Endothelial cell of umbilical vein (primary cell): ENCODE data around the gene ACADS. TPM values are rescaled to one million over a fixed set of nuclear protein-coding genes. Genes with fewer than 3 reads are reported as not detected.

ENCODE experiments used
- BruUV-seq: library from RNA; stranded (reverse); fragments of 400-500 nt; replicated peaks from 2 replicates; lab custom pipeline; 2021; lab: Mats Ljungman, UMichigan
- CTCF ChIA-PET: fragments of 300-600, 350-600 bp; sonication (Branson Sonifier 250); formaldehyde crosslinking; loops from one replicate; lab custom pipeline; 2021; ENCODE audit warnings: antibody characterized with exemption, inconsistent platforms; lab: Charles Lee
- POLR2A ChIA-PET: fragments of 300-600, 350-600 bp; sonication (Branson Sonifier 250); formaldehyde crosslinking; loops from one replicate; lab custom pipeline; 2021; ENCODE audit warnings: antibody characterized with exemption, inconsistent platforms; lab: Charles Lee
- DNase-seq: peaks from one replicate; pipeline ENCODE4 v3.0.0-alpha.2; 2011; ENCODE audit warnings: low read depth, low spot score
- FAIRE-seq: peaks from 2 replicates; lab custom pipeline; 2011; peaks lifted over from hg19 to GRCh38; lab: Jason Lieb, UNC
- H2AFZ ChIP-seq: 2 replicates; pipeline ENCODE4 v1.6.0; 2012; ENCODE audit warnings: low read depth, low read length, control low read depth, inconsistent platforms
- H3K27ac ChIP-seq: 2 replicates; pipeline ENCODE4 v1.5.1; 2011; ENCODE audit warnings: low read depth, mild to moderate bottlenecking, control low read depth, low read length, moderate library complexity; ENCODE audit not compliant: insufficient read depth
- H3K27me3 ChIP-seq, 2 experiments: 2 replicates each; pipeline versions ENCODE4 v1.6.0 to v1.6.1; 2011; ENCODE audit warnings: low read length in 2 of 2, mixed read lengths in 1 of 2; ENCODE audit not compliant: control insufficient read depth in 2 of 2, insufficient read depth in 2 of 2
- H3K36me3 ChIP-seq, 2 experiments: 2 replicates in 1 of 2; 3 replicates in 1 of 2; pipeline ENCODE4 v1.5.1; 2011; ENCODE audit warnings: low read length in 2 of 2, mild to moderate bottlenecking in 1 of 2, moderate library complexity in 1 of 2; ENCODE audit not compliant: control insufficient read depth in 2 of 2, insufficient read depth in 2 of 2; ENCODE audit errors: extremely low read depth in 1 of 2
- H3K4me1 ChIP-seq: 3 replicates; pipeline ENCODE4 v1.5.1; 2011; ENCODE audit warnings: mild to moderate bottlenecking, low read length; ENCODE audit not compliant: control insufficient read depth, insufficient read depth; ENCODE audit errors: extremely low read depth
- H3K4me2 ChIP-seq: 2 replicates; pipeline ENCODE4 v1.6.1; 2011; ENCODE audit warnings: low read length, control low read depth, mixed read lengths; ENCODE audit not compliant: insufficient read depth
- H3K4me3 ChIP-seq, 3 experiments: fragments of 200-600 bp in 1 of 3; sonication (generic), shearing (Covaris generic) in 1 of 3; replicated peaks in 1 of 3; 2 replicates each; pipeline ENCODE4 v1.5.1; 2011 to 2016; ENCODE audit warnings: control low read depth in 3 of 3, low read length in 3 of 3, mild to moderate bottlenecking in 2 of 3, inconsistent platforms in 1 of 3, low read depth in 1 of 3, moderate library complexity in 1 of 3; ENCODE audit not compliant: insufficient read depth in 1 of 3
- H3K79me2 ChIP-seq: 2 replicates; pipeline ENCODE4 v1.6.0; 2012; ENCODE audit warnings: low read length, inconsistent platforms; ENCODE audit not compliant: control insufficient read depth, insufficient read depth
- H3K9ac ChIP-seq: replicated peaks from 2 replicates; pipeline ENCODE3; 2011; ENCODE audit warnings: low read length, control low read depth; ENCODE audit not compliant: insufficient read depth; ENCODE audit errors: extremely low read depth
- H3K9me1 ChIP-seq: replicated peaks from 3 replicates; pipeline ENCODE4 v1.6.0; 2011; ENCODE audit warnings: mild to moderate bottlenecking, low read length; ENCODE audit not compliant: control insufficient read depth, insufficient read depth; ENCODE audit errors: extremely low read depth
- H3K9me3 ChIP-seq: replicated peaks from 2 replicates; pipeline ENCODE4 v1.5.1; 2012; ENCODE audit warnings: low read length, inconsistent platforms; ENCODE audit not compliant: control insufficient read depth, insufficient read depth
- H4K20me1 ChIP-seq: replicated peaks from 2 replicates; pipeline ENCODE3; 2011; ENCODE audit warnings: mild to moderate bottlenecking, low read length; ENCODE audit not compliant: control insufficient read depth, insufficient read depth; ENCODE audit errors: extremely low read depth
- CTCF ChIP-seq, 2 donors: IDR thresholded peaks; 1 replicate in 1 of 2; 2 replicates in 1 of 2; pipeline ENCODE4 v1.5.1; 2011; ENCODE audit warnings: low read length in 2 of 2, mild to moderate bottlenecking in 2 of 2, moderate library complexity in 2 of 2, control low read depth in 1 of 2, inconsistent platforms in 1 of 2, low read depth in 1 of 2; ENCODE audit not compliant: insufficient read depth in 1 of 2; ENCODE audit errors: extremely low read depth in 1 of 2
- EZH2 ChIP-seq: IDR thresholded peaks from 2 replicates; pipeline ENCODE4 v1.6.1; 2012; ENCODE audit warnings: borderline replicate concordance, low read depth, mild to moderate bottlenecking, moderate library complexity, low read length, inconsistent platforms; ENCODE audit not compliant: severe bottlenecking
- FOS ChIP-seq: IDR thresholded peaks from 2 replicates; pipeline ENCODE4 v1.6.1; 2011; ENCODE audit warnings: mild to moderate bottlenecking, low read length, moderate library complexity, borderline replicate concordance; ENCODE audit not compliant: insufficient read depth
- GATA2 ChIP-seq: IDR thresholded peaks from 2 replicates; pipeline ENCODE4 v1.7.0; 2011; ENCODE audit warnings: low read depth, mild to moderate bottlenecking, moderate library complexity, mixed read lengths, low read length; ENCODE audit not compliant: insufficient read length, insufficient read depth
- JUN ChIP-seq: IDR thresholded peaks from 2 replicates; pipeline ENCODE4 v1.6.1; 2011; ENCODE audit warnings: borderline replicate concordance, low read depth; ENCODE audit not compliant: insufficient read length, insufficient read depth
- MAX ChIP-seq: IDR thresholded peaks from 2 replicates; pipeline ENCODE4 v1.6.1; 2011; ENCODE audit not compliant: insufficient read depth, insufficient read length
- MYC ChIP-seq: IDR thresholded peaks from one replicate; pipeline ENCODE4 v1.6.1; 2011; ENCODE audit warnings: mild to moderate bottlenecking, low read depth, low read length
- POLR2A ChIP-seq: IDR thresholded peaks from 2 replicates; pipeline ENCODE4 v1.6.1; 2012; ENCODE audit warnings: low read depth, mild to moderate bottlenecking, control low read depth, low read length
- POLR2AphosphoS5 ChIP-seq: IDR thresholded peaks from 2 replicates; pipeline ENCODE4 v1.6.1; 2012; ENCODE audit warnings: low read depth, mild to moderate bottlenecking, control low read depth, low read length, moderate library complexity; ENCODE audit not compliant: insufficient read depth
- dilution Hi-C: fragments of 300-500 bp; cut with MboI; formaldehyde crosslinking; loops from one replicate; pipeline ENCODE4 v1.15.0; 2019; ENCODE audit warnings: low sequenced_read_pairs; ENCODE audit not compliant: extremely low pct_ligation_motif_present
- intact Hi-C: fragments of 100-400 bp; cut with micrococcal nuclease; formaldehyde crosslinking; loops from one replicate; pipeline ENCODE4 v1.10.0; 2022
- polyA plus RNA-seq, 4 experiments: library from polyadenylated mRNA; depleted of rRNA in 3 of 4; stranded (reverse) in 3 of 4; unstranded in 1 of 4; fragments of >200 nt; gene quantifications; 2 replicates each; pipeline versions ENCODE4 v1.2.1 to v1.2.3, GENCODE V29; 2011 to 2012; ENCODE audit warnings: missing spikeins in 1 of 4
- total RNA-seq: library from RNA; stranded (reverse); gene quantifications from 2 replicates; pipeline ENCODE4 v1.2.3, GENCODE V29; 2021

The ACADS gene
- total and polyA plus RNA-seq, 2 donors (not counting 3 experiments of a cell fraction or from before 2014, with no cell fraction given): 8.2 to 8.9 TPM

GRCh38 chr12:120706029-120706428, 19.6 kb upstream of the ACADS start:
- no peak overlapping the region for H3K27ac ChIP-seq
- intact Hi-C loops: no loop called here
- no peaks in the 10 kb centered on the region for H3K9me3 ChIP-seq
- H3K9me1 ChIP-seq: no peaks in the 10 kb centered on the region
- ChIA-PET CTCF (interaction anchor here (1.3 kb wide), 1 partner anchor 57 kb away, joined by 5 read pairs; no protein-coding TSS in a partner anchor), POLR2A (no interaction called here)
- dilution Hi-C loops: no loop called here
- TF ChIP-seq GATA2: no peak
- no peak for TF ChIP-seq EZH2
- TF ChIP-seq FOS: no peak
- no peaks in the 10 kb centered on the region for H4K20me1 ChIP-seq
- FAIRE-seq: no peak
- no peak overlapping the region for H3K4me2 ChIP-seq
- no peaks in the 10 kb centered on the region for H3K27me3 ChIP-seq
- peaks cover under 1% of the 10 kb centered on the region for H3K4me1 ChIP-seq
- no peak overlapping the region for H2AFZ ChIP-seq
- no peak overlapping the region for H3K4me3 ChIP-seq
- no TSS peak for BruUV-seq
- no peak overlapping the region for H3K9ac ChIP-seq
- H3K79me2 ChIP-seq: peaks cover 3% of the 10 kb centered on the region
- DNase-seq: no peak
- H3K36me3 ChIP-seq: peaks cover 2 to 9% of the 10 kb centered on the region in 2 experiments

- DNase-seq (no peak), FAIRE-seq (no peak)
- no peaks in the 10 kb centered on the region for H3K9me1 ChIP-seq
- peaks cover 15% of the 10 kb centered on the region for H3K79me2 ChIP-seq
- dilution Hi-C loops: no loop called here
- H3K36me3 ChIP-seq: no peaks in the 10 kb centered on the region
- POLR2A ChIA-PET: no interaction called here
- TF ChIP-seq GATA2 (no peak), EZH2 (no peak), MYC (no peak), MAX (no peak), POLR2A (no peak), JUN (no peak), POLR2AphosphoS5 (no peak), FOS (no peak), CTCF (IDR thresholded peaks at IDR 0.05; ENCODE audit: extremely low read depth in 1 of 2, insufficient read depth in 1 of 2, low read depth in 1 of 2, low read length in 2 of 2) (no peak)
- BruUV-seq: no TSS peak
- intact Hi-C loops: no loop called here
- no peak overlapping the region for H3K27ac ChIP-seq
- H3K9me3 ChIP-seq: no peaks in the 10 kb centered on the region
- no peak overlapping the region for H3K4me3 ChIP-seq
- H3K9ac ChIP-seq: no peak overlapping the region
- H3K27me3 ChIP-seq: no peaks in the 10 kb centered on the region
- no peak overlapping the region for H3K4me2 ChIP-seq
- H4K20me1 ChIP-seq: no peaks in the 10 kb centered on the region
- CTCF ChIA-PET: interaction anchor here (5.5 kb wide), 1 partner anchor 60 kb away, joined by 63 read pairs; no protein-coding TSS in a partner anchor
- peaks cover 13% of the 10 kb centered on the region for H3K4me1 ChIP-seq
- H2AFZ ChIP-seq: no peak overlapping the region
Observed at GRCh38 chr12:120708651-120709050, 17.0 kb upstream of the ACADS start.
